ENCODE measurements around the gene NDUFB2.

- TF ChIP-seq POLR2A (conservative IDR thresholded peaks at IDR 0.05) (no peak), ZBED1 (IDR thresholded peaks at IDR 0.05) (no peak), CHD2 (IDR thresholded peaks at IDR 0.05; ENCODE audit: low read depth, low read length) (no peak), ZNF274 (IDR thresholded peaks at IDR 0.05; ENCODE audit: borderline replicate concordance, low read depth, low read length) (no peak), ZNF282 (CRISPR knock-in tag; IDR thresholded peaks at IDR 0.05) (no peak), CBFB (CRISPR knock-in tag; IDR thresholded peaks at IDR 0.05) (no peak), BCLAF1 (IDR thresholded peaks at IDR 0.05; ENCODE audit: borderline replicate concordance in 1 of 2, control insufficient read depth in 1 of 2, low read depth in 2 of 2, low read length in 1 of 2) (no peak), ZSCAN32 (CRISPR knock-in tag; IDR thresholded peaks at IDR 0.05) (no peak)
- TF ChIP-seq, protein P1, sequence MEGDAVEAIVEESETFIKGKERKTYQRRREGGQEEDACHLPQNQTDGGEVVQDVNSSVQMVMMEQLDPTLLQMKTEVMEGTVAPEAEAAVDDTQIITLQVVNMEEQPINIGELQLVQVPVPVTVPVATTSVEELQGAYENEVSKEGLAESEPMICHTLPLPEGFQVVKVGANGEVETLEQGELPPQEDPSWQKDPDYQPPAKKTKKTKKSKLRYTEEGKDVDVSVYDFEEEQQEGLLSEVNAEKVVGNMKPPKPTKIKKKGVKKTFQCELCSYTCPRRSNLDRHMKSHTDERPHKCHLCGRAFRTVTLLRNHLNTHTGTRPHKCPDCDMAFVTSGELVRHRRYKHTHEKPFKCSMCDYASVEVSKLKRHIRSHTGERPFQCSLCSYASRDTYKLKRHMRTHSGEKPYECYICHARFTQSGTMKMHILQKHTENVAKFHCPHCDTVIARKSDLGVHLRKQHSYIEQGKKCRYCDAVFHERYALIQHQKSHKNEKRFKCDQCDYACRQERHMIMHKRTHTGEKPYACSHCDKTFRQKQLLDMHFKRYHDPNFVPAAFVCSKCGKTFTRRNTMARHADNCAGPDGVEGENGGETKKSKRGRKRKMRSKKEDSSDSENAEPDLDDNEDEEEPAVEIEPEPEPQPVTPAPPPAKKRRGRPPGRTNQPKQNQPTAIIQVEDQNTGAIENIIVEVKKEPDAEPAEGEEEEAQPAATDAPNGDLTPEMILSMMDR (IDR thresholded peaks at IDR 0.05 in 2 of 3, conservative IDR thresholded peaks at IDR 0.05 in 1 of 3; ENCODE audit: insufficient read depth in 2 of 3, low read depth in 1 of 3, low read length in 3 of 3) = no peak
Observed at GRCh38 chr7:140672382-140673062, 24.0 kb upstream of the NDUFB2 start, which contains the start of gene ADCK2.

Measured in K562 (cell line).